ENCODE results near the gene FANCG. TPM values are rescaled to one million over a fixed set of nuclear protein-coding genes. Genes with fewer than 3 reads are reported as not detected.

The FANCG gene
- total and polyA plus RNA-seq, 2 of the 8 experiments (the other 6 are each of a cell fraction or from before 2014, with no cell fraction given), result 66.6 to 87.1 TPM

DNA sequence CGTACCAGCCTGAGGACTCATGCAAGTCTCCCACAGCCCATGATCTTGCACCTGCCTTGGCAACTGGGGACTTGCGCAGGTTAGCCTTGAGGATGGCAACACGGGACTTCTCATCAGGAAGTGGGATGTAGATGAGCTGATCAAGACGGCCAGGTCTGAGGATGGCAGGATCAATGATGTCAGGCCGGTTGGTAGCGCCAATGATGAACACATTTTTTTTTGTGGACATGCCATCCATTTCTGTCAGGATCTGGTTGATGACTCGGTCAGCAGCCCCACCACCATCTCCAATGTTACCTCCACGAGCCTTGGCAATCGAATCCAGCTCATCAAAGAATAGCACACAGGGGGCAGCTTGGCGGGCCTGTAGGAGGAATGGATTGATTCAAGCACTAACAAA, 20.3 kb downstream of the FANCG start:
- no peak for FAIRE-seq

More for the DNA sequence above, 20.3 kb downstream of the FANCG start:
- no peak overlapping the region for H3K9ac ChIP-seq (replicated peaks in 1 of 4; ENCODE audit: extremely low read depth in 1 of 4, low read depth in 3 of 4, low read length in 3 of 4)
- no peak overlapping the region for H2AFZ ChIP-seq (ENCODE audit: low read length)
- no peak overlapping the region for H3K56ac ChIP-seq (replicated peaks; ENCODE audit: insufficient read length, low read depth, low read length)
- H3K4me2 ChIP-seq (ENCODE audit: insufficient read depth in 1 of 2, low read depth in 2 of 2, low read length in 2 of 2), result no peak overlapping the region
- H4K91ac ChIP-seq (replicated peaks; ENCODE audit: insufficient read length, low read length), result no peak overlapping the region
- H4K5ac ChIP-seq (ENCODE audit: insufficient read length, low read depth, low read length), result no peak overlapping the region
- H3K27ac ChIP-seq (ENCODE audit: low read depth, low read length), result no peak overlapping the region
- no peaks in the 10 kb centered on the region for H3K23me2 ChIP-seq (ENCODE audit: low read depth, low read length)
- H3K79me2 ChIP-seq (ENCODE audit: control insufficient read depth in 1 of 2, insufficient read depth in 2 of 2, low read length in 2 of 2), result no peaks in the 10 kb centered on the region
- no peak overlapping the region for H2BK12ac ChIP-seq (ENCODE audit: low read depth, low read length)
- H3K4ac ChIP-seq (replicated peaks; ENCODE audit: insufficient read length, low read depth, low read length), result no peak overlapping the region
- no peak overlapping the region for H2BK120ac ChIP-seq (replicated peaks; ENCODE audit: low read depth, low read length)
- H3K23ac ChIP-seq (ENCODE audit: insufficient read length), result no peak overlapping the region
- no peak overlapping the region for H2BK15ac ChIP-seq (ENCODE audit: low read length)
- H4K20me1 ChIP-seq (replicated peaks in 1 of 2; ENCODE audit: control insufficient read depth in 1 of 2, insufficient read depth in 2 of 2, low read length in 2 of 2), result peaks cover 5 to 18% of the 10 kb centered on the region in 2 experiments
- H3K18ac ChIP-seq (ENCODE audit: extremely low read depth, low read length), result no peak overlapping the region
- H3K79me1 ChIP-seq (ENCODE audit: low read depth, low read length), result no peaks in the 10 kb centered on the region; the same call in 1 of the 2 replicates
- no peaks in the 10 kb centered on the region for H3K4me1 ChIP-seq (replicated peaks in 1 of 4; ENCODE audit: control insufficient read depth in 3 of 4, insufficient read depth in 4 of 4, low read length in 3 of 4)
- no peak overlapping the region for H3K14ac ChIP-seq (ENCODE audit: insufficient read length)
- H2BK20ac ChIP-seq (ENCODE audit: low read length), result no peak overlapping the region
- no peak overlapping the region for H3K4me3 ChIP-seq (ENCODE audit: extremely low read depth in 1 of 4, insufficient read depth in 2 of 4, low read depth in 3 of 4, low read length in 4 of 4)
- WGBS, 2 experiments (ENCODE audit: extremely low coverage in 1 of 2, insufficient coverage in 1 of 2, insufficient read length in 1 of 2, insufficient replicate concordance in 2 of 2, low coverage in 1 of 2, low lambda C conversion rate in 2 of 2, missing lambda C conversion rate in 1 of 2), result 94% methylated on average over 10 of the region's 10 CpGs; no CpG with 5 or more reads in 1 of the 2 experiments
- no peak overlapping the region for H4K8ac ChIP-seq (ENCODE audit: extremely low read depth, insufficient read depth, low read length)
- H3K27me3 ChIP-seq (replicated peaks in 1 of 4; ENCODE audit: control insufficient read depth in 3 of 4, extremely low read depth in 1 of 4, insufficient read depth in 3 of 4, low read length in 3 of 4), result no peaks in the 10 kb centered on the region
- no peak overlapping the region for H2AK5ac ChIP-seq (ENCODE audit: low read depth, low read length)
- no peak for TF ChIP-seq EZH2 (IDR thresholded peaks at IDR 0.05; ENCODE audit: low read depth, low read length, severe bottlenecking)
- no peak; the same call in 1 of the 2 replicates for TF ChIP-seq SP1 (IDR thresholded peaks at IDR 0.05; ENCODE audit: low read depth, low read length)
- TF ChIP-seq, protein P1, sequence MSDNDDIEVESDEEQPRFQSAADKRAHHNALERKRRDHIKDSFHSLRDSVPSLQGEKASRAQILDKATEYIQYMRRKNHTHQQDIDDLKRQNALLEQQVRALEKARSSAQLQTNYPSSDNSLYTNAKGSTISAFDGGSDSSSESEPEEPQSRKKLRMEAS (IDR thresholded peaks at IDR 0.05), result no peak
- no peak overlapping the region for H2BK5ac ChIP-seq (ENCODE audit: low read depth, low read length)
- POLR2A ChIA-PET (ENCODE audit: partially characterized antibody), result interaction anchor here (0.6 to 2.3 kb wide), 8 partner anchors 9 to 412 kb away, joined by 3 to 11 read pairs (median 4); partner anchors contain the start of gene VCP
- H3K9me3 ChIP-seq (ENCODE audit: insufficient read depth in 2 of 2, low read depth in 1 of 2, low read length in 1 of 2), result no peaks in the 10 kb centered on the region; a peak in 1 of 4 replicates
- CTCF ChIA-PET (ENCODE audit: partially characterized antibody), result interaction anchor here (1.0 to 1.6 kb wide), 4 partner anchors 8 to 299 kb away, joined by 3 to 8 read pairs (median 4); no protein-coding TSS in a partner anchor
- peaks cover 77 to 94% (median 88%) of the 10 kb centered on the region in 4 experiments for H3K36me3 ChIP-seq (ENCODE audit: control insufficient read depth in 2 of 4, insufficient read depth in 4 of 4, low read length in 3 of 4)
- DNase-seq (ENCODE audit: low read depth in 1 of 2, low spot score in 2 of 2), result no peak

Measured in H1 (cell line).